GM23338 (cell line): Measurements from ENCODE around the gene S100P. TPM values are rescaled to one million over a fixed set of nuclear protein-coding genes. Genes with fewer than 3 reads are reported as not detected.

Experiments used
- ATAC-seq: fragments of 200-7000 bp; cut with Tn5 transposase; 3 replicates; pipeline ENCODE4 v1.9.1; 2020
- DNase-seq: peaks from one replicate; pipeline ENCODE4 v3.0.0-alpha.2; 2015; ENCODE audit warnings: low spot score
- H2AFZ ChIP-seq: fragments of 200-600 bp; sonication (generic); 2 replicates; pipeline ENCODE4 v1.8.0; 2016; ENCODE audit warnings: antibody characterized with exemption, mild to moderate bottlenecking, moderate library complexity
- H3F3A ChIP-seq: fragments of 200-600 bp; sonication (generic); replicated peaks from 2 replicates; pipeline ENCODE4 v1.8.0; 2017; ENCODE audit warnings: antibody characterized with exemption, mixed run types, low read depth
- H3K27ac ChIP-seq: fragments of 200-600 bp; sonication (generic); 2 replicates; pipeline ENCODE4 v1.6.1; 2016; ENCODE audit warnings: low read depth
- H3K27me3 ChIP-seq: fragments of 200-600 bp; sonication (generic); 2 replicates; pipeline ENCODE4 v1.8.0; 2016; ENCODE audit warnings: mild to moderate bottlenecking, mixed run types, moderate library complexity; ENCODE audit not compliant: insufficient read depth
- H3K36me3 ChIP-seq: fragments of 200-600 bp; sonication (generic); 2 replicates; pipeline ENCODE4 v1.8.0; 2016; ENCODE audit warnings: mild to moderate bottlenecking; ENCODE audit not compliant: insufficient read depth
- H3K4me1 ChIP-seq: fragments of 200-600 bp; sonication (generic); 2 replicates; pipeline ENCODE4 v1.8.0; 2016; ENCODE audit warnings: mild to moderate bottlenecking, moderate library complexity; ENCODE audit not compliant: insufficient read depth
- H3K4me2 ChIP-seq: fragments of 200-600 bp; sonication (generic); 2 replicates; pipeline ENCODE4 v1.7.1; 2017; ENCODE audit warnings: mixed run types
- H3K4me3 ChIP-seq: fragments of 200-600 bp; sonication (generic); 2 replicates; pipeline ENCODE4 v1.6.1; 2016; ENCODE audit warnings: mixed run types
- H3K79me2 ChIP-seq: fragments of 200-600 bp; sonication (generic); replicated peaks from 2 replicates; pipeline ENCODE4 v1.8.0; 2017; ENCODE audit warnings: mild to moderate bottlenecking; ENCODE audit not compliant: insufficient read depth
- H3K9me2 ChIP-seq: fragments of 200-600 bp; sonication (generic); 2 replicates; pipeline ENCODE4 v1.8.0; 2017; ENCODE audit not compliant: insufficient read depth
- H4K20me1 ChIP-seq: fragments of 200-600 bp; sonication (generic); replicated peaks from 2 replicates; pipeline ENCODE4 v1.8.0; 2017; ENCODE audit warnings: mild to moderate bottlenecking; ENCODE audit not compliant: insufficient read depth
- H3K27ac Mint-ChIP-seq: 2 replicates; pipeline ENCODE4 v1.8.0; 2020; ENCODE audit warnings: inconsistent platforms, mild to moderate bottlenecking, moderate library complexity, mixed read lengths
- H3K27me3 Mint-ChIP-seq: 3 replicates; pipeline ENCODE4 v1.8.0; 2022; ENCODE audit warnings: low read depth, mild to moderate bottlenecking, moderate library complexity, mixed read lengths, inconsistent platforms; ENCODE audit not compliant: insufficient read depth, poor library complexity
- H3K36me3 Mint-ChIP-seq: 3 replicates; pipeline ENCODE4 v1.8.0; 2021; ENCODE audit warnings: low read depth, mild to moderate bottlenecking, inconsistent platforms, moderate library complexity, mixed read lengths
- H3K4me1 Mint-ChIP-seq: 3 replicates; pipeline ENCODE4 v1.8.0; 2020; ENCODE audit warnings: mild to moderate bottlenecking, inconsistent platforms, mixed read lengths
- H3K4me3 Mint-ChIP-seq: 3 replicates; pipeline ENCODE4 v1.8.0; 2021; ENCODE audit warnings: moderate library complexity, mild to moderate bottlenecking, inconsistent platforms, mixed read lengths
- H3K9me3 Mint-ChIP-seq: 3 replicates; pipeline ENCODE4 v1.8.0; 2020; ENCODE audit warnings: moderate library complexity, mild to moderate bottlenecking, inconsistent platforms, mixed read lengths
- EZH2 ChIP-seq: fragments of 200-600 bp; sonication (generic); IDR thresholded peaks from one replicate; pipeline ENCODE4 v1.8.0; 2017; ENCODE audit warnings: antibody characterized with exemption, mild to moderate bottlenecking, low read depth; ENCODE audit not compliant: unreplicated experiment
- EZH2phosphoT487 ChIP-seq: fragments of 200-600 bp; sonication (generic); IDR thresholded peaks from one replicate; pipeline ENCODE4 v1.8.1; 2018; ENCODE audit warnings: antibody characterized with exemption; ENCODE audit not compliant: unreplicated experiment
- NANOG ChIP-seq: IDR thresholded peaks from 2 replicates; pipeline ENCODE4 v1.6.1; 2016; ENCODE audit warnings: antibody characterized with exemption, borderline replicate concordance
- POLR2AphosphoS5 ChIP-seq: IDR thresholded peaks from 2 replicates; pipeline ENCODE4 v1.6.1; 2016; ENCODE audit warnings: antibody characterized with exemption, low read depth
- STAT1 ChIP-seq: IDR thresholded peaks from one replicate; pipeline ENCODE4 v1.6.1; 2016; ENCODE audit warnings: antibody characterized with exemption; ENCODE audit not compliant: unreplicated experiment
- ZNF114 ChIP-seq: fragments of 250-450 bp; sonication (Bioruptor Pico); IDR thresholded peaks from 2 replicates; pipeline ENCODE4 v1.5.0; 2020; ENCODE audit warnings: mild to moderate bottlenecking, moderate library complexity
- polyA plus RNA-seq: library from polyadenylated mRNA; unstranded; fragments of >200 nt; fragmentation: Nextera tagmentation; extraction: Ambion mirVana; gene quantifications from 2 replicates; pipeline ENCODE4 v1.2.1, GENCODE V29; 2016
- total RNA-seq: library from RNA; depleted of rRNA; stranded (reverse); fragments of >200 nt; shearing (Covaris generic); gene quantifications from 2 replicates; pipeline ENCODE4 v1.2.3, GENCODE V29; 2014
- TF ChIP-seq, protein P1 (sequence below): IDR thresholded peaks from 2 replicates; pipeline ENCODE4 v1.6.1; 2016; ENCODE audit warnings: antibody characterized with exemption
- TF ChIP-seq, protein P2 (sequence below): fragments of 250-450 bp; sonication (Bioruptor Pico); IDR thresholded peaks from 2 replicates; pipeline ENCODE4 v1.5.0; 2020; ENCODE audit warnings: mild to moderate bottlenecking, moderate library complexity

The S100P gene
- total and polyA plus RNA-seq, 2 experiments from 2014 or later, result 0.32 TPM; not detected in 1

DNA sequence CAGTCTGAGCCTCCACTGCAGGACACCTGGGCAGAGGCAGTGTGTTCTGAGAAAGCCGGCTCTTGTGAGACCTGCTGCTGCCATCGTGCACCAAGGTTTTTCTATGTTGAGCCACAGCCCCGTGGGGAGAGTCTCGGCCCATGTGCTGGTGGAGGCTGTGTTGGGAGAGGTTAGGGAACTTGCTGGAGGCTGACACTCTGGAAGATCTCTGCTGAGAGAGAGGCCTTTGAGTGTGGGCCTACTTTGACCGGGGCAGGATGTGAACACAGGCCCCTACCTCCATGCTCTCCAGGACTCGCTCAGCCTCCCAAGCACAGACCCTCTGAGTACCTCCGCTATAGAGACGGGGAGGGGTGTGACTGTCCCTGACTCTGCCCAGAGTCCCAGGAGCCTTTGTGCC, 1.3 kb upstream of the S100P start:
- no peak overlapping the region for H3K4me3 ChIP-seq
- Mint-ChIP-seq H3K27ac (no peak overlapping the region), H3K27me3 (peaks cover 14% of the 10 kb centered on the region), H3K4me1 (peaks cover 31% of the 10 kb centered on the region), H3K36me3 (peaks cover 10% of the 10 kb centered on the region), H3K4me3 (no peak overlapping the region), H3K9me3 (peaks cover 11% of the 10 kb centered on the region)
- no peaks in the 10 kb centered on the region for H3K79me2 ChIP-seq
- H3K4me2 ChIP-seq, result no peak overlapping the region
- no peaks in the 10 kb centered on the region for H3F3A ChIP-seq
- no peak overlapping the region for H2AFZ ChIP-seq
- peaks cover 3% of the 10 kb centered on the region; the same call in 1 of the 2 replicates for H3K4me1 ChIP-seq
- no peaks in the 10 kb centered on the region for H3K27me3 ChIP-seq
- DNase-seq, result no peak
- H3K27ac ChIP-seq, result no peak overlapping the region
- TF ChIP-seq EZH2phosphoT487 (no peak), ZNF114 (CRISPR knock-in tag) (no peak)
- TF ChIP-seq, protein P1, sequence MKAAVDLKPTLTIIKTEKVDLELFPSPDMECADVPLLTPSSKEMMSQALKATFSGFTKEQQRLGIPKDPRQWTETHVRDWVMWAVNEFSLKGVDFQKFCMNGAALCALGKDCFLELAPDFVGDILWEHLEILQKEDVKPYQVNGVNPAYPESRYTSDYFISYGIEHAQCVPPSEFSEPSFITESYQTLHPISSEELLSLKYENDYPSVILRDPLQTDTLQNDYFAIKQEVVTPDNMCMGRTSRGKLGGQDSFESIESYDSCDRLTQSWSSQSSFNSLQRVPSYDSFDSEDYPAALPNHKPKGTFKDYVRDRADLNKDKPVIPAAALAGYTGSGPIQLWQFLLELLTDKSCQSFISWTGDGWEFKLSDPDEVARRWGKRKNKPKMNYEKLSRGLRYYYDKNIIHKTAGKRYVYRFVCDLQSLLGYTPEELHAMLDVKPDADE, result no peak
- no peaks in the 10 kb centered on the region; the same call in 1 of the 2 replicates for H4K20me1 ChIP-seq
- ATAC-seq, result no peak
- no peaks in the 10 kb centered on the region for H3K9me2 ChIP-seq
- H3K36me3 ChIP-seq, result no peaks in the 10 kb centered on the region

DNA sequence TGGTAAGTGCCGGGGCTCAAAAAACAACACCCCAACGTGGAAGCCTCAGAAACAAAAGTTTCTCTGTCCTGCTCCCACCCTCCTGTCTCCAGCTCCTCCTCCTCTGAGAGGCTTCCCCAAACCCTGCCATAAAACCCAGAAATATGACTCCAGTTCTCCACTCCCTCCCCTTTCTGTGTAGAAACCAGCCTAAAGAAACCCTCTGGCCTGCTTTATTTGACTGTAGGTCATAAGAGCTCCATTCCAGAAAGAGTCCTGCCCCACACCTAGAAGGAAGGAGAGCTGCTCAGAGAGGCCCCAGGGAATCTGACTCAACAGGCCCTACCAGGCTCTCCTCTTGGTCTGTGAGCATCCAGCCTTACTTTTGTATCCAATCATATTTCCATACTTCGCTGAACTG, 872 bp upstream of the S100P start:
- Histone ChIP-seq H3K4me3 (no peak overlapping the region), H3F3A (no peaks in the 10 kb centered on the region), H3K9me2 (no peaks in the 10 kb centered on the region), H3K79me2 (no peaks in the 10 kb centered on the region), H2AFZ (no peak overlapping the region), H3K4me2 (no peak overlapping the region), H3K4me1 (peaks cover 3% of the 10 kb centered on the region; the same call in 1 of the 2 replicates), H3K36me3 (no peaks in the 10 kb centered on the region), H3K27ac (no peak overlapping the region), H4K20me1 (no peaks in the 10 kb centered on the region; the same call in 1 of the 2 replicates), H3K27me3 (no peaks in the 10 kb centered on the region)
- no peak for ATAC-seq
- DNase-seq, result no peak
- Mint-ChIP-seq H3K36me3 (peaks cover 5% of the 10 kb centered on the region), H3K9me3 (peaks cover 8% of the 10 kb centered on the region), H3K4me1 (peaks cover 31% of the 10 kb centered on the region), H3K27me3 (peaks cover 14% of the 10 kb centered on the region), H3K4me3 (no peak overlapping the region), H3K27ac (no peak overlapping the region)
- TF ChIP-seq, protein P2, sequence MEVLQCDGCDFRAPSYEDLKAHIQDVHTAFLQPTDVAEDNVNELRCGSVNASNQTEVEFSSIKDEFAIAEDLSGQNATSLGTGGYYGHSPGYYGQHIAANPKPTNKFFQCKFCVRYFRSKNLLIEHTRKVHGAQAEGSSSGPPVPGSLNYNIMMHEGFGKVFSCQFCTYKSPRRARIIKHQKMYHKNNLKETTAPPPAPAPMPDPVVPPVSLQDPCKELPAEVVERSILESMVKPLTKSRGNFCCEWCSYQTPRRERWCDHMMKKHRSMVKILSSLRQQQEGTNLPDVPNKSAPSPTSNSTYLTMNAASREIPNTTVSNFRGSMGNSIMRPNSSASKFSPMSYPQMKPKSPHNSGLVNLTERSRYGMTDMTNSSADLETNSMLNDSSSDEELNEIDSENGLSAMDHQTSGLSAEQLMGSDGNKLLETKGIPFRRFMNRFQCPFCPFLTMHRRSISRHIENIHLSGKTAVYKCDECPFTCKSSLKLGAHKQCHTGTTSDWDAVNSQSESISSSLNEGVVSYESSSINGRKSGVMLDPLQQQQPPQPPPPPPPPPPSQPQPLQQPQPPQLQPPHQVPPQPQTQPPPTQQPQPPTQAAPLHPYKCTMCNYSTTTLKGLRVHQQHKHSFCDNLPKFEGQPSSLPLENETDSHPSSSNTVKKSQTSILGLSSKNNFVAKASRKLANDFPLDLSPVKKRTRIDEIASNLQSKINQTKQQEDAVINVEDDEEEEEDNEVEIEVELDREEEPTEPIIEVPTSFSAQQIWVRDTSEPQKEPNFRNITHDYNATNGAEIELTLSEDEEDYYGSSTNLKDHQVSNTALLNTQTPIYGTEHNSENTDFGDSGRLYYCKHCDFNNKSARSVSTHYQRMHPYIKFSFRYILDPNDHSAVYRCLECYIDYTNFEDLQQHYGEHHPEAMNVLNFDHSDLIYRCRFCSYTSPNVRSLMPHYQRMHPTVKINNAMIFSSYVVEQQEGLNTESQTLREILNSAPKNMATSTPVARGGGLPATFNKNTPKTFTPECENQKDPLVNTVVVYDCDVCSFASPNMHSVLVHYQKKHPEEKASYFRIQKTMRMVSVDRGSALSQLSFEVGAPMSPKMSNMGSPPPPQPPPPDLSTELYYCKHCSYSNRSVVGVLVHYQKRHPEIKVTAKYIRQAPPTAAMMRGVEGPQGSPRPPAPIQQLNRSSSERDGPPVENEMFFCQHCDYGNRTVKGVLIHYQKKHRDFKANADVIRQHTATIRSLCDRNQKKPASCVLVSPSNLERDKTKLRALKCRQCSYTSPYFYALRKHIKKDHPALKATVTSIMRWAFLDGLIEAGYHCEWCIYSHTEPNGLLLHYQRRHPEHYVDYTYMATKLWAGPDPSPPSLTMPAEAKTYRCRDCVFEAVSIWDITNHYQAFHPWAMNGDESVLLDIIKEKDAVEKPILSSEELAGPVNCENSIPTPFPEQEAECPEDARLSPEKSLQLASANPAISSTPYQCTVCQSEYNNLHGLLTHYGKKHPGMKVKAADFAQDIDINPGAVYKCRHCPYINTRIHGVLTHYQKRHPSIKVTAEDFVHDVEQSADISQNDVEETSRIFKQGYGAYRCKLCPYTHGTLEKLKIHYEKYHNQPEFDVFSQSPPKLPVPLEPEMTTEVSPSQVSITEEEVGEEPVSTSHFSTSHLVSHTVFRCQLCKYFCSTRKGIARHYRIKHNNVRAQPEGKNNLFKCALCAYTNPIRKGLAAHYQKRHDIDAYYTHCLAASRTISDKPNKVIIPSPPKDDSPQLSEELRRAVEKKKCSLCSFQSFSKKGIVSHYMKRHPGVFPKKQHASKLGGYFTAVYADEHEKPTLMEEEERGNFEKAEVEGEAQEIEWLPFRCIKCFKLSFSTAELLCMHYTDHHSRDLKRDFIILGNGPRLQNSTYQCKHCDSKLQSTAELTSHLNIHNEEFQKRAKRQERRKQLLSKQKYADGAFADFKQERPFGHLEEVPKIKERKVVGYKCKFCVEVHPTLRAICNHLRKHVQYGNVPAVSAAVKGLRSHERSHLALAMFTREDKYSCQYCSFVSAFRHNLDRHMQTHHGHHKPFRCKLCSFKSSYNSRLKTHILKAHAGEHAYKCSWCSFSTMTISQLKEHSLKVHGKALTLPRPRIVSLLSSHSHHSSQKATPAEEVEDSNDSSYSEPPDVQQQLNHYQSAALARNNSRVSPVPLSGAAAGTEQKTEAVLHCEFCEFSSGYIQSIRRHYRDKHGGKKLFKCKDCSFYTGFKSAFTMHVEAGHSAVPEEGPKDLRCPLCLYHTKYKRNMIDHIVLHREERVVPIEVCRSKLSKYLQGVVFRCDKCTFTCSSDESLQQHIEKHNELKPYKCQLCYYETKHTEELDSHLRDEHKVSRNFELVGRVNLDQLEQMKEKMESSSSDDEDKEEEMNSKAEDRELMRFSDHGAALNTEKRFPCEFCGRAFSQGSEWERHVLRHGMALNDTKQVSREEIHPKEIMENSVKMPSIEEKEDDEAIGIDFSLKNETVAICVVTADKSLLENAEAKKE, result no peak
- TF ChIP-seq EZH2, result no peak
- TF ChIP-seq, protein P1, result no peak
- no peak for TF ChIP-seq NANOG
- TF ChIP-seq STAT1, result no peak
- no peak for TF ChIP-seq EZH2phosphoT487
- TF ChIP-seq POLR2AphosphoS5, result no peak
